ENCODE measurements around the gene LHX3. TPM values are rescaled to one million over a fixed set of nuclear protein-coding genes. Genes with fewer than 3 reads are reported as not detected.

LHX3 gene
- total RNA-seq, 1 experiment from 2014 or later: not detected

GRCh38 chr9:136239983-136240330 is 35.0 kb upstream of the LHX3 start:
- no CpG with 5 or more reads among the region's 2 CpGs for WGBS (ENCODE audit: extremely low coverage, insufficient read length, low lambda C conversion rate)
- Histone ChIP-seq H3K79me2 (ENCODE audit: insufficient read depth, low read length) (peaks cover 30% of the 10 kb centered on the region; the same call in 1 of the 2 replicates), H3K27ac (ENCODE audit: insufficient read length, low read depth, low read length) (no peak overlapping the region), H3K27me3 (ENCODE audit: insufficient read depth, low read length) (no peaks in the 10 kb centered on the region), H4K8ac (replicated peaks; ENCODE audit: insufficient read length, low read depth, low read length) (no peak overlapping the region), H3K18ac (ENCODE audit: insufficient read length, low read depth, low read length) (no peak overlapping the region), H2BK12ac (ENCODE audit: insufficient read length, low read depth, low read length) (no peak overlapping the region), H2AK5ac (ENCODE audit: insufficient read length, low read length) (no peak overlapping the region), H2BK5ac (ENCODE audit: insufficient read length, low read length) (no peak overlapping the region), H2BK120ac (ENCODE audit: low read depth, low read length, poor library complexity, severe bottlenecking) (no peak overlapping the region), H3K4me2 (ENCODE audit: insufficient read depth, insufficient read length, low read length) (no peak overlapping the region), H3K56ac (ENCODE audit: insufficient read length, low read depth, low read length) (no peak overlapping the region), H2BK20ac (ENCODE audit: low read depth, low read length, poor library complexity, severe bottlenecking) (no peak overlapping the region), H3K23me2 (ENCODE audit: insufficient read length, low read depth, low read length, poor library complexity, severe bottlenecking) (peaks cover 2% of the 10 kb centered on the region), H3K9ac (ENCODE audit: extremely low read depth, insufficient read length, low read length) (no peak overlapping the region), H2AFZ (ENCODE audit: low read length) (no peak overlapping the region), H3K23ac (ENCODE audit: insufficient read length, low read depth, low read length) (no peak overlapping the region), H3K4me1 (ENCODE audit: insufficient read depth, low read length) (peaks cover 9% of the 10 kb centered on the region), H4K91ac (ENCODE audit: insufficient read length, low read depth, low read length) (no peak overlapping the region), H3K14ac (ENCODE audit: insufficient read depth, low read length) (no peak overlapping the region), H3K4ac (ENCODE audit: low read depth, low read length) (no peak overlapping the region), H2BK15ac (ENCODE audit: low read depth, low read length) (no peak overlapping the region), H4K20me1 (ENCODE audit: control insufficient read depth, insufficient read depth, insufficient read length) (peaks cover 10% of the 10 kb centered on the region), H3K9me3 (ENCODE audit: control insufficient read depth, low read depth, low read length) (no peaks in the 10 kb centered on the region), H3K79me1 (ENCODE audit: insufficient read depth, low read depth, low read length, poor library complexity, severe bottlenecking) (peaks cover 13% of the 10 kb centered on the region), H4K5ac (ENCODE audit: insufficient read length, low read depth, low read length) (no peak overlapping the region), H3T11ph (ENCODE audit: low read length) (no peak overlapping the region)
- TF ChIP-seq, protein P1, sequence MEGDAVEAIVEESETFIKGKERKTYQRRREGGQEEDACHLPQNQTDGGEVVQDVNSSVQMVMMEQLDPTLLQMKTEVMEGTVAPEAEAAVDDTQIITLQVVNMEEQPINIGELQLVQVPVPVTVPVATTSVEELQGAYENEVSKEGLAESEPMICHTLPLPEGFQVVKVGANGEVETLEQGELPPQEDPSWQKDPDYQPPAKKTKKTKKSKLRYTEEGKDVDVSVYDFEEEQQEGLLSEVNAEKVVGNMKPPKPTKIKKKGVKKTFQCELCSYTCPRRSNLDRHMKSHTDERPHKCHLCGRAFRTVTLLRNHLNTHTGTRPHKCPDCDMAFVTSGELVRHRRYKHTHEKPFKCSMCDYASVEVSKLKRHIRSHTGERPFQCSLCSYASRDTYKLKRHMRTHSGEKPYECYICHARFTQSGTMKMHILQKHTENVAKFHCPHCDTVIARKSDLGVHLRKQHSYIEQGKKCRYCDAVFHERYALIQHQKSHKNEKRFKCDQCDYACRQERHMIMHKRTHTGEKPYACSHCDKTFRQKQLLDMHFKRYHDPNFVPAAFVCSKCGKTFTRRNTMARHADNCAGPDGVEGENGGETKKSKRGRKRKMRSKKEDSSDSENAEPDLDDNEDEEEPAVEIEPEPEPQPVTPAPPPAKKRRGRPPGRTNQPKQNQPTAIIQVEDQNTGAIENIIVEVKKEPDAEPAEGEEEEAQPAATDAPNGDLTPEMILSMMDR (conservative IDR thresholded peaks at IDR 0.05): no peak
- H3K36me3 Mint-ChIP-seq (ENCODE audit: insufficient read depth in 1 of 3, low read depth in 3 of 3): peaks cover 13 to 19% (median 15%) of the 10 kb centered on the region in 3 experiments
- no peak for DNase-seq
- no peak overlapping the region for H3K27ac Mint-ChIP-seq
- no peaks in the 10 kb centered on the region for H3K9me3 Mint-ChIP-seq
- peaks cover 31 to 32% of the 10 kb centered on the region in 2 experiments for H3K4me1 Mint-ChIP-seq
- H3K27me3 Mint-ChIP-seq (ENCODE audit: low read depth): no peaks in the 10 kb centered on the region
- H3K4me3 Mint-ChIP-seq: no peak overlapping the region

All from H9 (cell line).